Stimulated activated CD4-positive, alpha-beta T cell treated with anti-CD3 and anti-CD28 coated beads, Interleukin-12 subunit alpha, Interleukin-12 subunit beta, amount 100 ng/mL, for 24 hours (primary cell): Measurements from ENCODE around the gene GABRG3.
A peak's percentile ranks its signal among the peaks of the same experiment; 100 is the strongest.
"Not testable (repeated sequence)": the region's sequence is repeated elsewhere in the genome, so short reads cannot be mapped to it uniquely, and the experiment has no call there.

Experiments used
- DNase-seq, 2 experiments: peaks; one replicate each; pipeline ENCODE4 v3.0.0-alpha.2; 2020; ENCODE audit warnings: low read depth in 2 of 2

Gene GABRG3

GRCh38 chr15:26996250-26996649 lies 25.3 kb downstream of the GABRG3 start:
- no peak for DNase-seq

DNA sequence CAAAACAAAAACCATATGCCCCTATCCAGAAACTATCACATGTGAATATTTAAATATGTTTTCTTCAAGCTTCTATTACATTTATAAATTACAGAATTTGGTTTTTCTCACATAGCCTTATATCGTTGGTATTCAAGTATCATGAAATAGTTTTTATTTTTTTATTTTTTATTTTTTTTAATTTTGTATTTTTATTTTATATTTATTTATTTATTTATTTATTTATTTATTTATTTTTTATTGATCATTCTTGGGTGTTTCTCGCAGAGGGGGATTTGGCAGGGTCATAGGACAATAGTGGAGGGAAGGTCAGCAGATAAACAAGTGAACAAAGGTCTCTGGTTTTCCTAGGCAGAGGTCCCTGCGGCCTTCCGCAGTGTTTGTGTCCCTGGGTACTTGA lies 32.0 kb downstream of the GABRG3 start:
- not testable (repeated sequence) for DNase-seq

- DNase-seq = not testable (repeated sequence)
Observed at GRCh38 chr15:27004226-27004625, 33.2 kb downstream of the GABRG3 start.

DNA sequence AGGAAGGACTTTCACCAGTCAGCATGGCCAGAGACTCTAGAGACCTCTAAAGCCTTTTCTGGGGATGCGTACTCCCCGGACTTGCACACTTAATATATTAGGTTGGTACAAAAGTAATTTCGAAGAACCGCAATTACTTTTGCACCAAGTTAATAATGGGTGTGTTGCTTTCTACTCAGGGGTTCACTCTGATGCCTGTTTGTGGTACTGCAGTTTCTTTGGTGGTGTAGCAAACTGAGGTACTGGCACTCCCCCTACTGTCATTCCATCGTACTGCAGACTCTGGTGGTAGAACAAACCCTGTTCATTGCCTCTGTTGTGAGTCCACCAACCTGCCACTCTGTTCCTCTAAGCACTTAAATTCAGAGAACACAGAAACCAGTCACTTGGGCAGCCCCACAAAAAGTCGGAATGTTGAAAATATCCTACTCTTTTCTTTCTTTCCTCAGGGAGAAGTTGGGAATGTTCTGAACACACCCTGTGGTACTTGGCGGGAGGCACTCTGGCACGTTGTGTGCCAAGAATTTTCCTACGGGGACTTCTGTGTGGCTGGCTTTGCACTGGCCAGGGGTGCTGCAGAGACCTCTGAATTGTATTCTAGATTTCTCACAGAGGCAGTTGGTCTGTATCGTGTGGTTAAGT lies 46.3 kb downstream of the GABRG3 start:
- peak in 1 of 2 experiments; percentile 36 for DNase-seq

GRCh38 chr15:27019687-27020086 lies 48.7 kb downstream of the GABRG3 start:
- no peak for DNase-seq

DNA sequence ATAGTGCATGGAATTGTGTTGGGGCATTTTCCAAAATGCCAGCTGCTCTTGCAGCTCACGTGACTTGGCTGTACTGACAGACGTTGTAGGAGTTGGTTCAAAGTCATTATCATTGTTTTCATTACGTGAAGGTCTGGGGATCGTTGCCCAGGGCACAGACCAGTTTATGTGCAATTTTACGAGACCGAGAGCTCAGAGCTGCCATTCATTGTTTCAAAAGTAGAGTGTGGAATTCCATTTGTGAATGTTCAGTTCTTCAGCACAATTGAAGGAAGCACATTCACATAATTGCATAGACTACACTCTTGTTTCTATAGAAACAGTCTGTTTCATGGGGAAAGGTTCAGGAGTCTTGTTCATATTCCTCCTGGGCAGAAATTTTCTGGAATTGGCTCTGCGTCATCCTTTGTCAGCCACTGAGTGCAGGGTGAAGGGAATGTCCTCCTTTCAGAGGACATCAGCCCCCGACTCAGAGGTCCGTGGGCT lies 54.5 kb downstream of the GABRG3 start:
- no peak for DNase-seq

- DNase-seq = no peak
Observed at GRCh38 chr15:27027229-27027628, 56.2 kb downstream of the GABRG3 start.

GRCh38 chr15:27028858-27029477 lies 58.0 kb downstream of the GABRG3 start:
- no peak for DNase-seq

GRCh38 chr15:27036210-27036609 lies 65.2 kb downstream of the GABRG3 start:
- DNase-seq = no peak

GRCh38 chr15:27037501-27037900 lies 66.5 kb downstream of the GABRG3 start:
- DNase-seq = no peak

DNA sequence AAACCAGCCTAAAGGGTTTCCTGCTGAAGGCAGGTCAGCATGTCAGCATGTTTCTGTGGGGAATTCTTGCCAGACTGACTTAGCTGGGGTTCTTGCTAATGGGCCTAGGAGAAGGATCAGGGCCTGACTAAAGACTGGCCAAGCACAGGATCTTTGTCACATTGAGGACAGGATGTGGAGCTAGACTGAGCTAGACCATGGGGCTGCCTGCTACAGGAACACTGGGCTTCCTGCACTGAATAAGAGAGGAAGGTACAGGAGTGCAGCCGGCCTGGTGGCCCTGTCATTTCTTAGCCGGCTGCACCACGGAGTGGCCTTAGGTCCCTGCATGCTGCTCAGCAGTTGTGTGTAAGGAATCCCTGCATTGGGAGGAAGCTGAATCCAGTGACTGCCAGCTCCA lies 68.2 kb downstream of the GABRG3 start:
- no peak for DNase-seq

- DNase-seq = no peak
Observed at GRCh38 chr15:27042230-27042629, 71.2 kb downstream of the GABRG3 start.

GRCh38 chr15:27042646-27043045 lies 71.7 kb downstream of the GABRG3 start:
- DNase-seq = no peak

GRCh38 chr15:27043770-27044169 lies 72.8 kb downstream of the GABRG3 start:
- DNase-seq = no peak

DNA sequence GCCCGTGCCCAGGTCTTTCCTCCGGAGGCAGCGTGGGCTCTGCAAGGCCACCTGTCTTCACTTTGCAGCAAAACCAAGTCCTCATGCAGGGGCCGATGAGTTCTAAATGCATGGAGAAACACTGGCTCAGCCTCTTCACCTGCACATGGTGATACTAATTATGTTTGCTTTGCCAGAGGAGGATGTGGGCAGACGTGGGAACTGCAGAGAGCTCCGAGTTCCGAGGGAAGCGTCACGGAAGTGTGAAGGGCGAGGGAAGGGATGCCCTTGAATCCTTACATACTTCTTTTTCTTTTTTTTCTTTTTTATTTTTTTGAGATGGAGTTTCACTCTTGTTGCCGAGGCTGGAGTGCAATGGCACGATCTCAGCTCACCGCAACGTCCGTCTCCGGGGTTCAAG lies 74.8 kb downstream of the GABRG3 start:
- no peak for DNase-seq

DNA sequence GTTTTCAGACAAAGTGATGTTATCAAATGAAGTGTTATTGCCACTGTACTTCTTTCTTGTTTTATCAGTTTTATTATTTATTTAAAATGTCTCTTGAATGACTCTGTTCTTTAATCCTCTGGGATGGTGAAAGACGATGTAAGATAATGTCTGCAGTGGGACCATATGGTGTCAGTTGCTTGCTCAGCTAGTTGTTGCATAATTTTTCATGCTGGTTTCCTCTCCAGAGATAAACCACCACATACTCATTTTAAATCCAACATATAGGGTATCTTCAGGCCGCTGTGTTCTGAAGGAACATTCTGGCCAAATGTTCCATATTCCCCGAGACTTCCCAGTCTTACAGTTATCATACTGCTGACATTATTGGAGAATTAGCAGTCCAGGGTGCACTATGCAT lies 75.9 kb downstream of the GABRG3 start:
- no peak for DNase-seq

GRCh38 chr15:27050163-27050562 lies 79.2 kb downstream of the GABRG3 start:
- no peak for DNase-seq

- DNase-seq = no peak
Observed at GRCh38 chr15:27054426-27054825, 83.4 kb downstream of the GABRG3 start.

GRCh38 chr15:27057904-27058645 lies 87.1 kb downstream of the GABRG3 start:
- no peak for DNase-seq

DNA sequence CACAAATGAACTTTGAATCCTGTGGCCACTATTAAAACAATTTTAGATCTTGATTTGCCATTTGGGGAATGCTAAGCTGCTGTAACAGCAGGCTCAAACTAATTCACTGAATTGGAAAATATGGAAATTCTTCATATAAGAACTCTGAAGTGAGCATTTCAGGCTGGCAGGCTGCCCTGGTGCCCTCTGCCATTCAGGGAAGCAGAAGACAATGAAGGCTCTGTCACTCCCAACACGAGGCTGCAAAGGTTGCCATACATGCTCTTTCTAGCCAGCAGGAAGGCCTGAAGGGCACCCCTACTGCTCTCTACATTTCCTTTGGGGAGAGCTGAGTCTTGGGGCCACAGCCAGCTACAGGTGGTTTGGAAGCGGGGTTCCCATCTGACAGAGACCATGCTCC lies 88.0 kb downstream of the GABRG3 start:
- DNase-seq = no peak

DNA sequence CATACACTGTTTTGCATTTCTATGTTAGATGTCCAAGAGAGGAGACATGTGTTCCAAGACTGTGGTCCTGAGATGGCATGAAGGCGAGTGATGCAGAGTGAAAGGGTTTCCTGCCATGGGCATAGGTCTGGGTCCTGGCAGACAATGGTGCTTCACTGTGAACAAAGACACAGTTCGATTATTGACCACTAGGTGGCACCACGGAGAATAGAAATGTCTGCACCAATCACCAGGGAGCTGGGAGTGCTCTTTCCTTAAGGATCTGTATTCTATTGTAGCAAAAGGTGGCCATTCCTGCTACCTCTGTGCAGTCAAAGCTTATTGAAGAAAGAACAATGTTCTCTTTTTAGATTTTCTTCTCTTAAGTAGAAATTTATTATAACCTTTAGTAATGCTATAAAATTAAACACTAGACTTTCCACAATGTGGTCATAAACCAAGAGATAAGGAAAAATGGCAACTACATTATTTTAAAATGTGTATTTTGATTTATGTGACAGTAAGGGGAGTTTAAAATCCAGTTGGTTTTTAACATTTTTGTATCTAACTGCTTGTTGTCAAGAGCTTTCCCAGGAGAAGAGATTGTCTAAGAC lies 88.7 kb downstream of the GABRG3 start:
- DNase-seq = peak in 1 of 2 experiments; percentile 20

DNA sequence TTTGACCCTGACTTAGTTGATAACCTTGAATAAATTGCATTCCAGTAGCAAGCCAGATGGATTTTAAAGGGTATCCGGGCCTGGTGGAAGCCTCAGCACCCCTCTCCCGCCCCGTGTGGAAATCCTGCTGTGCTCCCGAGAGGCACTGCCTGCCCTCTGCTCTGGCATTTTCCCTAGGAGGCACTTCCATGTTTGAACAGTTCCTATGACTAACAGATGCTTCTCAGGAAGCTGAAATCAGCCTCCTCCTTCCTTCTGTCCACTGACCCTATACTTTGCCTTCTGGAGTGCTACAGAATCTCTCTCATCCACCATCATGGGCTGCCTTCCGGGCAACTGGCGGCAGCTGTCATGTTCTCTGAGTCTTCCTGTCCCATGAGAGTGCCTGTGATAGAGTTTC lies 90.8 kb downstream of the GABRG3 start:
- no peak for DNase-seq

DNA sequence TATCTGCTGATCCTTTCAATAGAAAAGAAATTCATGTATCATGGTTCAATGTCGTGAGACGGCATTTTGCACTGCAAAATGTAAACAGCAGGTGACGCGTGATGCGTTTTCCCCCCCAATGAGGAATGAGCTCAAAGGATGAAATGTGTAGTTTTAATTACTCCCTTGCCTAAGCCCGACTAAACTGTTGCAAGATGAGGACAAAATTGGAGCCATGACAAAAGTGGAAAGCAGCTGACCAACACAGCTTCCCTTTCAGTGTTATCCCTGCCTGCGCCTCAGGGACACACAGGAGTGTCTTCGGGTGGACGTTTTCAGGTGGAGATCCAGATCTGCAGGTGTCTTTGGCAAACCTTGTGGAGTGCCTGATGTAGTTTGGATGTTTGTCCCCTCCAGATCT lies 92.0 kb downstream of the GABRG3 start:
- DNase-seq = no peak
